ENCODE measurements around the gene PPP1R9A. TPM values are rescaled to one million over a fixed set of nuclear protein-coding genes. Genes with fewer than 3 reads are reported as not detected.

PPP1R9A gene
- total RNA-seq, 4 donors from 2014 or later: 15.7 to 37.6 (median 27.6) TPM

- Histone ChIP-seq H3K9me3 (no peaks in the 10 kb centered on the region), H3K36me3 (no peaks in the 10 kb centered on the region), H3K27me3 (no peaks in the 10 kb centered on the region), H3K4me1 (peaks cover 0 to 30% (median 0%) of the 10 kb centered on the region in 4 donors), H3K4me3 (no peak overlapping the region), H3K27ac (peak overlapping the region in 2 of 4 donors; percentile 72 to 75)
- TF ChIP-seq CTCF (IDR thresholded peaks at IDR 0.05) (no peak), EP300 (IDR thresholded peaks at IDR 0.05) (no peak), POLR2A (IDR thresholded peaks at IDR 0.05) (no peak)
- DNase-seq (ENCODE audit: low spot score in 2 of 2): no peak
- WGBS, 2 donors: 94 to 96% methylated on average over 3 of the region's 3 CpGs
Measured at GRCh38 chr7:95097291-95097690, 189.9 kb downstream of the PPP1R9A start.

GRCh38 chr7:95097851-95098250 is 190.5 kb downstream of the PPP1R9A start:
- Histone ChIP-seq H3K4me1 (peaks cover 0 to 27% (median 0%) of the 10 kb centered on the region in 4 donors), H3K4me3 (no peak overlapping the region), H3K27ac (peak overlapping the region in 2 of 4 donors; percentile 72 to 75), H3K9me3 (no peaks in the 10 kb centered on the region), H3K36me3 (no peaks in the 10 kb centered on the region), H3K27me3 (no peaks in the 10 kb centered on the region)
- no peak for TF ChIP-seq POLR2A (IDR thresholded peaks at IDR 0.05)
- no peak for TF ChIP-seq CTCF (IDR thresholded peaks at IDR 0.05)
- no peak for TF ChIP-seq EP300 (IDR thresholded peaks at IDR 0.05)
- WGBS, 2 donors: 95 to 100% methylated on average over 2 of the region's 2 CpGs
- DNase-seq (ENCODE audit: low spot score in 2 of 2): no peak

- no peak for DNase-seq (ENCODE audit: low spot score in 2 of 2)
- H3K36me3 ChIP-seq: no peaks in the 10 kb centered on the region
Measured at GRCh38 chr7:95099106-95099505, 191.7 kb downstream of the PPP1R9A start.

GRCh38 chr7:95101422-95101821 is 194.0 kb downstream of the PPP1R9A start:
- H3K27me3 ChIP-seq: no peaks in the 10 kb centered on the region

More at GRCh38 chr7:95099106-95099505, 191.7 kb downstream of the PPP1R9A start:
- TF ChIP-seq EP300 (IDR thresholded peaks at IDR 0.05): no peak
- no peak for TF ChIP-seq CTCF (IDR thresholded peaks at IDR 0.05)
- no peak for TF ChIP-seq POLR2A (IDR thresholded peaks at IDR 0.05)
- H3K4me3 ChIP-seq: no peak overlapping the region
- H3K27me3 ChIP-seq: no peaks in the 10 kb centered on the region
- H3K9me3 ChIP-seq: no peaks in the 10 kb centered on the region
- H3K27ac ChIP-seq: peak overlapping the region in 2 of 4 donors; percentile 34 to 75
- peaks cover 0 to 27% (median 0%) of the 10 kb centered on the region in 4 donors for H3K4me1 ChIP-seq
- WGBS, 2 donors: 53 to 62% methylated on average over 1 of the region's 1 CpG

GRCh38 chr7:95102662-95103061 is 195.3 kb downstream of the PPP1R9A start:
- no peaks in the 10 kb centered on the region for H3K27me3 ChIP-seq
- no peaks in the 10 kb centered on the region for H3K9me3 ChIP-seq
- H3K36me3 ChIP-seq: no peaks in the 10 kb centered on the region
- TF ChIP-seq CTCF (IDR thresholded peaks at IDR 0.05) (no peak), POLR2A (IDR thresholded peaks at IDR 0.05) (no peak), EP300 (IDR thresholded peaks at IDR 0.05) (no peak)
- H3K4me3 ChIP-seq: no peak overlapping the region
- H3K4me1 ChIP-seq: peaks cover 0 to 12% (median 0%) of the 10 kb centered on the region in 4 donors
- no peak for DNase-seq (ENCODE audit: low spot score in 2 of 2)
- 76 to 79% methylated on average over 3 of the region's 3 CpGs for WGBS, 2 donors
- H3K27ac ChIP-seq: no peak overlapping the region

More at GRCh38 chr7:95101422-95101821, 194.0 kb downstream of the PPP1R9A start:
- Histone ChIP-seq H3K36me3 (no peaks in the 10 kb centered on the region), H3K4me3 (no peak overlapping the region), H3K27ac (no peak overlapping the region), H3K9me3 (no peaks in the 10 kb centered on the region), H3K4me1 (peaks cover 0 to 22% (median 0%) of the 10 kb centered on the region in 4 donors)
- WGBS, 2 donors: 95 to 97% methylated on average over 5 of the region's 5 CpGs
- no peak for TF ChIP-seq POLR2A (IDR thresholded peaks at IDR 0.05)
- no peak for TF ChIP-seq EP300 (IDR thresholded peaks at IDR 0.05)
- TF ChIP-seq CTCF (IDR thresholded peaks at IDR 0.05): no peak
- DNase-seq (ENCODE audit: low spot score in 2 of 2): no peak

Measured in tibial nerve (tissue), 4 donors.